ENCODE measurements around the gene DTNB.
"Not testable (repeated sequence)": the region's sequence is repeated elsewhere in the genome, so short reads cannot be mapped to it uniquely, and the experiment has no call there.

DTNB gene

GRCh38 chr2:25567406-25567805 lies 106.0 kb downstream of the DTNB start:
- H3K9ac ChIP-seq (ENCODE audit: low read length) = no peak overlapping the region
- no peaks in the 10 kb centered on the region for H3K4me1 ChIP-seq (ENCODE audit: control insufficient read depth, insufficient read depth, low read length)
- H3K27ac ChIP-seq (ENCODE audit: low read depth, low read length) = no peak overlapping the region
- no peak overlapping the region for H3K4me3 ChIP-seq (ENCODE audit: low read length)
- H3K27me3 ChIP-seq (ENCODE audit: control insufficient read depth, insufficient read depth, low read length) = no peaks in the 10 kb centered on the region
- no peaks in the 10 kb centered on the region for H3K36me3 ChIP-seq (ENCODE audit: control insufficient read depth, insufficient read depth, low read length)

- Histone ChIP-seq H3K27me3 (ENCODE audit: control insufficient read depth, insufficient read depth, low read length) (no peaks in the 10 kb centered on the region), H3K9ac (ENCODE audit: low read length) (no peak overlapping the region), H3K4me1 (ENCODE audit: control insufficient read depth, insufficient read depth, low read length) (no peaks in the 10 kb centered on the region), H3K4me3 (ENCODE audit: low read length) (no peak overlapping the region), H3K36me3 (ENCODE audit: control insufficient read depth, insufficient read depth, low read length) (no peaks in the 10 kb centered on the region), H3K27ac (ENCODE audit: low read depth, low read length) (no peak overlapping the region)
These were observed 106.7 kb downstream of the DTNB start for GRCh38 chr2:25566694-25567093.

DNA sequence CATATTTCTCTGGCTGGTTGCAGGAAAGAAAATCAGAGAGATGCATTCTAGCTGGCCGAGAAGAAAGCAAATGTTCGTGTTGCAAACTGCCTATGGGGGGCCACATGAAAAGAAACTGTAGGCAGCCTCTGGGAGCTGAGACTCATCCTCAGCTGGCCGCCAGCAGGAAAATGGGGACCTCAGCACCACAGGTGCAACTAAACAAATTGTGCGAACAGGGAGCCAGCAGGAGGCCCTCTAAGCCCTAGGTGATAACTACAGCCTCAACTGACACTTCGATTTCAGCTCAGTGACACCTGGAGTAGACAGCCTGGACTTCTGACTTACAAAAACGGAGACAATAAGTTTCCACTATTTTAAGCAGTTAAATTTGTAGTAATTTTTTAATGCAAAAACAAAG lies 107.3 kb downstream of the DTNB start:
- Histone ChIP-seq H3K27ac (ENCODE audit: low read depth, low read length) (no peak overlapping the region), H3K9ac (ENCODE audit: low read length) (no peak overlapping the region), H3K4me1 (ENCODE audit: control insufficient read depth, insufficient read depth, low read length) (no peaks in the 10 kb centered on the region), H3K27me3 (ENCODE audit: control insufficient read depth, insufficient read depth, low read length) (no peaks in the 10 kb centered on the region), H3K36me3 (ENCODE audit: control insufficient read depth, insufficient read depth, low read length) (no peaks in the 10 kb centered on the region), H3K4me3 (ENCODE audit: low read length) (no peak overlapping the region)

DNA sequence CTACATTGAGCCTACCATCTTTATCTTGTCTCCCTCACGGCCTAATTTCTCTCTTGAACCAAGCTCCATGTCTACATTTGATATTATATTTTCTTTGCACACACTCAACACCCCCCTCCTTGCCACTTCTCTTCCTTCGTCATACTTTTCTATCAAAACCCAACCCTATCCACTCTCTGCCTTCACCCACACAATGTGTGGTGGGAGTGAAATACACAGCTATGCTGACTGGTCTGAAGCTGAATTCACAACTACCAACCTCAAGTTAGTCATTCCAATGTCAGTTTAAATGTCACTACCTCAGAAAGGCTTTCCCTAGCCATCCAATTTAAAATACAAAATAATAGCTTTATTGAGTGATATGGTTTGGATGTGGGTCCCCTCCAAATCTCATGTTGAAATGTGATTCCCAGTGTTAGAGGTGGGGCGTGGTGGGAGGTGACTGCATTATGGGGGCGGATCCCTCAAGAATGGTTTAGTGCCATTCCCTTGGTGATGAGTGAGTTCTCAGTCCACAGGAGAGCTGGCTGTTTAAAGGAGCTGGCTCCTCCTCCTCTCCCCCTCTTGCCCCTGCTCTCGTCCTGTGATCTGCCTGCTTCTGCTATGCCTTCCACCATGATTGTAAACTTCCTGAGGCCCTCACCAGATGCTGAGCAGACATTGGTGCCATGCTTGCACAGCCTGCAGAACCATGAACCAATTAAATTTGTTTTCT lies 112.1 kb downstream of the DTNB start:
- Histone ChIP-seq H3K27ac (ENCODE audit: low read depth, low read length) (no peak overlapping the region), H3K36me3 (ENCODE audit: control insufficient read depth, insufficient read depth, low read length) (no peaks in the 10 kb centered on the region), H3K27me3 (ENCODE audit: control insufficient read depth, insufficient read depth, low read length) (no peaks in the 10 kb centered on the region)

DNA sequence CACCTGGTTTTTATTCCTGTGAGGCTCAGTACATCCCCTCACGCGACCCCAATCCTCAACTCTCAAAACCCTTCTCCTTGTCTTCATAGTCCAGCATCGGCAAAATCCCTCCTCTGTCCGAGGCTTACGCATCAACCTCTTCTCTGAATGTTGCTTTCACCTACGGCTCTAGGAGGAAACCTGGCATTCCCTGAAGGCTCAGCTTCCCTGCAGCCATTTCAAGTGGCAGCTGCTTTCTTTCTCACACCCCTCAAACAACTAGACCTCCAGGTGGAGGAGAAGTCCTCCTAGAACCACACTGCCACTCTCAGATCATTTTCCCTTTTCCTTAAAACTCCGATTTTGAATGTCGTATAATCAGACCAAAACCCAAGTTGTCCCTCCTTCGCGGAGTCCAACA lies 114.2 kb downstream of the DTNB start:
- Histone ChIP-seq H3K27me3 (ENCODE audit: control insufficient read depth, insufficient read depth, low read length) (no peaks in the 10 kb centered on the region), H3K4me3 (ENCODE audit: low read length) (no peak overlapping the region), H3K27ac (ENCODE audit: low read depth, low read length) (no peak overlapping the region)

More for the DNA sequence above, 112.1 kb downstream of the DTNB start:
- Histone ChIP-seq H3K9ac (ENCODE audit: low read length) (no peak overlapping the region), H3K4me1 (ENCODE audit: control insufficient read depth, insufficient read depth, low read length) (no peaks in the 10 kb centered on the region), H3K4me3 (ENCODE audit: low read length) (no peak overlapping the region)

DNA sequence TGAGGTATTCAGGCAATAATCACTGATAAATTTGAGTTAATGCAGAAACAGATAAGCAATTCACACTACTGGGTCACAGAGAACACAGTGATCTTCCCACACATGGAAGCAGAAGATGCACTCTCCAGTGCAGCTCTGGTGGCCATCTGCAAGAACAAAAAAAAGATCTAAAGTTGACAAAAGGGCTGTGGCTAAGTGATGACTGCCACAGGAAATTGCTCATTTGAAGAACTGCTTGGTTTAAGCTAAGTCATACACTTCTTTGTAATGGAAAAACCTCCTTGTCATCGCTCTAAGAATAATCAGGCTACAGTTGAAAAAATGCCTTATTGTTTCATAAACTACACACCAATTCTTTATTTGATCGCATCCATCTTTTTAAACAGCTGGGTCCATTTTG lies 115.1 kb downstream of the DTNB start:
- H3K4me3 ChIP-seq (ENCODE audit: low read length) = no peak overlapping the region
- no peaks in the 10 kb centered on the region for H3K36me3 ChIP-seq (ENCODE audit: control insufficient read depth, insufficient read depth, low read length)
- H3K9ac ChIP-seq (ENCODE audit: low read length) = no peak overlapping the region
- H3K4me1 ChIP-seq (ENCODE audit: control insufficient read depth, insufficient read depth, low read length) = no peaks in the 10 kb centered on the region
- no peaks in the 10 kb centered on the region for H3K27me3 ChIP-seq (ENCODE audit: control insufficient read depth, insufficient read depth, low read length)
- no peak overlapping the region for H3K27ac ChIP-seq (ENCODE audit: low read depth, low read length)

More for the DNA sequence above, 114.2 kb downstream of the DTNB start:
- Histone ChIP-seq H3K9ac (ENCODE audit: low read length) (no peak overlapping the region), H3K36me3 (ENCODE audit: control insufficient read depth, insufficient read depth, low read length) (no peaks in the 10 kb centered on the region), H3K4me1 (ENCODE audit: control insufficient read depth, insufficient read depth, low read length) (no peaks in the 10 kb centered on the region)

DNA sequence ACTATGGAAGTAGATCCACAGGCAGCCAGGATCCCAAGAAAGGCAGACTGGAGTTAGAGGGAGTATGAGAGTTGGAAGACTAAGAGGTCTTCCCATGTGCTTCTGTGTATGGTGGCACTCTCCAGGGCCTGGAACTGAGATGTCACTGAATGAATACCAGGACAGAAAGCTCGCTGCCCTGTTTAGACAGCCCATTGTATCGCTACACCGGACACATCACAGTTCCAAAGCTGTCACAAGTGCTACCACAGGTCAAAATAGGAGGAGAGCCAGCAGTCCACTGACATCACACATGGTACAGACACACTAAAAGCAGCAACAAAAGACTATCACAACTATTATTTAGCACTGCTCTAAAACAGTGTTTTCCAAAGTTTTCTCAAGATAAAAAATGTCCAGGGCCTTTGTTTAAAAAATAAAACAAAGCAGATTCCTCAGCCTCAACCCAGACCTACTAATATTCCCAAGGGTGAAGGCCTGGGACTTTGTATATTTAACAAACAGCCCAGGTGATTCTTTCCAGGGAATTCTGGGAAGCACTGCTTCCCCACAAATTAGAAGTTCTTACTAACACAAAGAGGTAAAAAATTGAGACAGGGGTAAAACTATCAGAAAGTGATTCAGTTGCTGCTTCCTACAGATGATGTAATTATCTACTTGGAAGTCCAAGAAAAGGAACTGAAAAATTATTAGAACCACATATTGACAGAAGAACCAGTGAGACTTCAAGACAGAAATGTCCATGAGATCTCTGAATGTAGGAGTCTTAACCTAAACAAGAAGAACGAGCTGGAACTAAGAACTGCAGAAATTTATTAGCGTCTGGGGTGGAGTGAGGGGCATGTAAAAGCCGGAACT lies 116.0 kb downstream of the DTNB start:
- Histone ChIP-seq H3K4me3 (ENCODE audit: low read length) (no peak overlapping the region), H3K4me1 (ENCODE audit: control insufficient read depth, insufficient read depth, low read length) (no peaks in the 10 kb centered on the region), H3K27ac (ENCODE audit: low read depth, low read length) (no peak overlapping the region)

GRCh38 chr2:25552318-25552717 lies 121.1 kb downstream of the DTNB start:
- no peaks in the 10 kb centered on the region for H3K27me3 ChIP-seq (ENCODE audit: control insufficient read depth, insufficient read depth, low read length)
- no peak overlapping the region for H3K27ac ChIP-seq (ENCODE audit: low read depth, low read length)
- H3K4me1 ChIP-seq (ENCODE audit: control insufficient read depth, insufficient read depth, low read length) = no peaks in the 10 kb centered on the region
- no peak overlapping the region for H3K9ac ChIP-seq (ENCODE audit: low read length)
- no peaks in the 10 kb centered on the region for H3K36me3 ChIP-seq (ENCODE audit: control insufficient read depth, insufficient read depth, low read length)
- no peak overlapping the region for H3K4me3 ChIP-seq (ENCODE audit: low read length)

More for the DNA sequence above, 116.0 kb downstream of the DTNB start:
- Histone ChIP-seq H3K9ac (ENCODE audit: low read length) (no peak overlapping the region), H3K36me3 (ENCODE audit: control insufficient read depth, insufficient read depth, low read length) (no peaks in the 10 kb centered on the region), H3K27me3 (ENCODE audit: control insufficient read depth, insufficient read depth, low read length) (no peaks in the 10 kb centered on the region)

DNA sequence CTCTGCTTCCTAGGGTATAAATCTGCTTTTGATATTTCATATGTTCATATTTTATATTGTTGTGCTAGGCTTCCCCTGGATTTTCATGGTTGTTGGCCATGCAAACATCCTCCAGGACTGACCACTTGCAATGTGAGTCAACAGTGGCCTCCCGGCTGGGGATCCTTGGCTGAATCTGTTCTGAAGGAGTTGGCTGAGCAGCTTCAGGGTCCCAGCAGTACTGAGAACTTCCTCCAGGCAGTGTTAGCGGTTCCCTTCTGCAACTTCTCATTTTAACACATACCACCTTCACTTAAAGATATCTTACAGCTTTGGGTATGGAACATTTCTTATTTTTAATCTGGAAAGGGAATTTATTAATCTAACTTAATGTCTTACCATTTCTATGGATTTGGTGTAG lies 122.1 kb downstream of the DTNB start:
- Histone ChIP-seq H3K9ac (ENCODE audit: low read length) (no peak overlapping the region), H3K36me3 (ENCODE audit: control insufficient read depth, insufficient read depth, low read length) (no peaks in the 10 kb centered on the region), H3K4me3 (ENCODE audit: low read length) (no peak overlapping the region), H3K4me1 (ENCODE audit: control insufficient read depth, insufficient read depth, low read length) (no peaks in the 10 kb centered on the region), H3K27me3 (ENCODE audit: control insufficient read depth, insufficient read depth, low read length) (no peaks in the 10 kb centered on the region), H3K27ac (ENCODE audit: low read depth, low read length) (no peak overlapping the region)

DNA sequence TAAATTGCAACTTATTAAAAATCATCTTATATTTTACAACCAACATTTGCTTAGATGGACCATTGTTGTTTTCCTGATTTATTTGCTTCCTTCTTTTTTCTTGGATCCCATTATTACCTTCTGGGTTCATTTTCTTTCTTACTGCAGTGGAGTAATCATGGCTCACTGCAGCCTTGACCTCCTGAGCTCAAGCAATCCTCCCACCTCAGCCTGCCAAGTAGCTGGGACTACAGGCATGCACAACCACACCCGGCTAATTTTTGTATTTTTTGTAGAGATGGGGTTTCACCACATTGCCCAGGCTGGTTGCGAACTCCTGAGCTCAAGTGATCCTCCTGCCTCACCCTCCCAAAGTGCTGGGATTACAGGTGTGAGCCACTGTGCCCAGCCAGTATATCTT lies 123.8 kb downstream of the DTNB start:
- not testable (repeated sequence) for H3K4me1 ChIP-seq (ENCODE audit: control insufficient read depth, insufficient read depth, low read length); H3K9ac ChIP-seq (ENCODE audit: low read length); H3K36me3 ChIP-seq (ENCODE audit: control insufficient read depth, insufficient read depth, low read length); H3K4me3 ChIP-seq (ENCODE audit: low read length); H3K27me3 ChIP-seq (ENCODE audit: control insufficient read depth, insufficient read depth, low read length); H3K27ac ChIP-seq (ENCODE audit: low read depth, low read length)

DNA sequence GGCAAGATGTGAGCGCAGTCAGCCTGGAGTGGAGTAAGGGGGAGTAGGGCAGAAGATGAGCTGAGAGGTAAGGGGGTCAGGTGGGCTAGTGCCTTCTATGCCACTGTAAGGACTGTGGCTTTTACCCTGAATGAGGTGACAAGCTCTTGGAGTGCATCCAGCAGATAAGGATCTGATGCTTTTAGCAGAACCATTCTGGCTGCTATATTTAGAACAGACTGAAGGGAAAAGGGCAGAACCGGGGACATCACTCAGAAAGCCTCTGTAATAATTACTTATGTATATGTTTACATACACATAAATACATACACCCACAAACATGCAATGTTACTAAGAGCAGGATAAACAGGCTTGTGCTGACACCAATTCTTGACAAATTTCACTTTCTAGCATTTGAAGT lies 124.8 kb downstream of the DTNB start:
- H3K9ac ChIP-seq (ENCODE audit: low read length) = no peak overlapping the region
- H3K4me3 ChIP-seq (ENCODE audit: low read length) = no peak overlapping the region
- no peaks in the 10 kb centered on the region for H3K4me1 ChIP-seq (ENCODE audit: control insufficient read depth, insufficient read depth, low read length)
- no peaks in the 10 kb centered on the region for H3K36me3 ChIP-seq (ENCODE audit: control insufficient read depth, insufficient read depth, low read length)
- H3K27me3 ChIP-seq (ENCODE audit: control insufficient read depth, insufficient read depth, low read length) = no peaks in the 10 kb centered on the region
- no peak overlapping the region for H3K27ac ChIP-seq (ENCODE audit: low read depth, low read length)

DNA sequence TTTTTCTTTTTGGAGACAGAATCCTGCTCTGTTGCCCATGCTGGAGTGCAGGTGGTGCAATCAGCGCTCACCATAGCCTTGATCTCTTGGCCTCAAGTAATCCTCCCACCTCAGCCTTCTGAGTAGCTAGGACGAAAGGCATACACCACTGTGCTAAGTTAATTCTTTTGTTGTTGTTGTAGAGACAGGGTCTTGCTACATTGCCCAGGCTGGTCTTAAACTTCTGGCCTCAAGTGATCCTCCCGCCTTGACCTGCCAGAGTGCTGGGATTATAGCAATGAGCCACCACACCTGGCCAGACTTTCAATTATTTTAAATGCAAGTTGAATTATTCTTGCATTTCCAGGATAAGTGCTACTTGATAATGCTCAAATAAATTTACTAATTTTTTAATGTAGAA lies 126.5 kb downstream of the DTNB start:
- Histone ChIP-seq H3K4me1 (ENCODE audit: control insufficient read depth, insufficient read depth, low read length) (no peaks in the 10 kb centered on the region), H3K27ac (ENCODE audit: low read depth, low read length) (no peak overlapping the region), H3K4me3 (ENCODE audit: low read length) (no peak overlapping the region), H3K9ac (ENCODE audit: low read length) (no peak overlapping the region), H3K36me3 (ENCODE audit: control insufficient read depth, insufficient read depth, low read length) (no peaks in the 10 kb centered on the region), H3K27me3 (ENCODE audit: control insufficient read depth, insufficient read depth, low read length) (no peaks in the 10 kb centered on the region)

- H3K9ac ChIP-seq (ENCODE audit: low read length) = no peak overlapping the region
- H3K4me3 ChIP-seq (ENCODE audit: low read length) = no peak overlapping the region
- H3K27ac ChIP-seq (ENCODE audit: low read depth, low read length) = no peak overlapping the region
- H3K4me1 ChIP-seq (ENCODE audit: control insufficient read depth, insufficient read depth, low read length) = no peaks in the 10 kb centered on the region
- no peaks in the 10 kb centered on the region for H3K36me3 ChIP-seq (ENCODE audit: control insufficient read depth, insufficient read depth, low read length)
- no peaks in the 10 kb centered on the region for H3K27me3 ChIP-seq (ENCODE audit: control insufficient read depth, insufficient read depth, low read length)
These were observed 127.5 kb downstream of the DTNB start for GRCh38 chr2:25545899-25546298.

Measured in rectal smooth muscle tissue (tissue), 1 donor.